ENCODE results near the gene TAC4. TPM values are rescaled to one million over a fixed set of nuclear protein-coding genes. Genes with fewer than 3 reads are reported as not detected.
A peak's percentile ranks its signal among the peaks of the same experiment; 100 is the strongest.

The TAC4 gene
- total and polyA plus RNA-seq, 2 of the 13 experiments (the other 11 are each of a cell fraction or from before 2014, with no cell fraction given), result not detected

DNA sequence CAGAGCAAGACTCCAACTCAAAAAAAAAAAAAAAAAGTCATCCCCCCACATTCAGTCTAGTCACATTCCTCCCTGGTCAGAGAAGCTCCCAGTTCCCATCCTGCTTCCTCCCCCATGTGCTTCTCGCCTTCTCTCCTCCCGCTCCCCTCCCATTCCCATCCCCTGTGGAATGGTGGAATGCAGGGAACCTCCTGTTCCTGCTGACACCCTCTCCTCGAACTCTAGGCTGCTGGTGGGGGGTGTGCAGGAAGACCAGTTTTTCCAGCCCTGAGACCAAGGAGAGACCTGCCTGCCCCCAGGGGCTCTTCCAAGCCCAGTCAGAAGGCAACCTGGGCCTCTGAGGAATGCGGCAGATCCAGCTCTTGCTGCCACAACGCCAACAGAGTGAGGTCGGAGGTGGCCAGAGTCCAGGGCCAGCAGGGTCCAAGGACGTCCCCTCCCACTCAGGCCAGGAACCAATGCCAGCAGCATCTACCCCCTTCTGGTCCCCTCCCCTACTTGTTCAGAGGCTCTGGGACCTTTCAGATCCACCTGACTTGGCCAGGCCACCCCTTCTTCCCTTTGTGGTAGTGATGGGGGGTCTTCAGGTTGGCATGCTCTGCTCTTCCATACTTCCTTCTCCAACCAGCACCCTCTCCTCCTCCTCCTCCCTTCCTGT lies 39.3 kb upstream of the TAC4 start (continued):
- 0 out of 2 replicates have a peak, but pooled peaks have one; percentile 23 for TF ChIP-seq AHR (CRISPR knock-in tag; IDR thresholded peaks at IDR 0.05)
- peak; percentile 97 for TF ChIP-seq ESRRA (CRISPR knock-in tag; IDR thresholded peaks at IDR 0.05; ENCODE audit: low read depth)
- TF ChIP-seq ZNF589 (CRISPR knock-in tag; conservative IDR thresholded peaks at IDR 0.05), result no peak
- TF ChIP-seq SUZ12 (IDR thresholded peaks at IDR 0.05; ENCODE audit: low read depth, low read length), result no peak
- TF ChIP-seq, protein P1, sequence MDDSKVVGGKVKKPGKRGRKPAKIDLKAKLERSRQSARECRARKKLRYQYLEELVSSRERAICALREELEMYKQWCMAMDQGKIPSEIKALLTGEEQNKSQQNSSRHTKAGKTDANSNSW (CRISPR knock-in tag; IDR thresholded peaks at IDR 0.05; ENCODE audit: borderline replicate concordance), result no peak
- TF ChIP-seq ZNF720 (CRISPR knock-in tag; IDR thresholded peaks at IDR 0.05), result no peak
- no peak for TF ChIP-seq RORA (CRISPR knock-in tag; IDR thresholded peaks at IDR 0.05)
- peak; percentile 52; the same call in 1 of the 2 replicates for TF ChIP-seq ZNF792 (CRISPR knock-in tag; IDR thresholded peaks at IDR 0.05)
- TF ChIP-seq, protein P2, sequence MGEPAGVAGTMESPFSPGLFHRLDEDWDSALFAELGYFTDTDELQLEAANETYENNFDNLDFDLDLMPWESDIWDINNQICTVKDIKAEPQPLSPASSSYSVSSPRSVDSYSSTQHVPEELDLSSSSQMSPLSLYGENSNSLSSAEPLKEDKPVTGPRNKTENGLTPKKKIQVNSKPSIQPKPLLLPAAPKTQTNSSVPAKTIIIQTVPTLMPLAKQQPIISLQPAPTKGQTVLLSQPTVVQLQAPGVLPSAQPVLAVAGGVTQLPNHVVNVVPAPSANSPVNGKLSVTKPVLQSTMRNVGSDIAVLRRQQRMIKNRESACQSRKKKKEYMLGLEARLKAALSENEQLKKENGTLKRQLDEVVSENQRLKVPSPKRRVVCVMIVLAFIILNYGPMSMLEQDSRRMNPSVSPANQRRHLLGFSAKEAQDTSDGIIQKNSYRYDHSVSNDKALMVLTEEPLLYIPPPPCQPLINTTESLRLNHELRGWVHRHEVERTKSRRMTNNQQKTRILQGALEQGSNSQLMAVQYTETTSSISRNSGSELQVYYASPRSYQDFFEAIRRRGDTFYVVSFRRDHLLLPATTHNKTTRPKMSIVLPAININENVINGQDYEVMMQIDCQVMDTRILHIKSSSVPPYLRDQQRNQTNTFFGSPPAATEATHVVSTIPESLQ (CRISPR knock-in tag; conservative IDR thresholded peaks at IDR 0.05), result no peak
- no peak for TF ChIP-seq HDAC6 (IDR thresholded peaks at IDR 0.05; ENCODE audit: low read depth, low read length)
- peak; percentile 49 for TF ChIP-seq NFYC (CRISPR knock-in tag; IDR thresholded peaks at IDR 0.05)
- TF ChIP-seq LCORL (IDR thresholded peaks at IDR 0.05), result no peak
- TF ChIP-seq LCORL (CRISPR knock-in tag; IDR thresholded peaks at IDR 0.05), result peak; percentile 94
- TF ChIP-seq, protein P3, sequence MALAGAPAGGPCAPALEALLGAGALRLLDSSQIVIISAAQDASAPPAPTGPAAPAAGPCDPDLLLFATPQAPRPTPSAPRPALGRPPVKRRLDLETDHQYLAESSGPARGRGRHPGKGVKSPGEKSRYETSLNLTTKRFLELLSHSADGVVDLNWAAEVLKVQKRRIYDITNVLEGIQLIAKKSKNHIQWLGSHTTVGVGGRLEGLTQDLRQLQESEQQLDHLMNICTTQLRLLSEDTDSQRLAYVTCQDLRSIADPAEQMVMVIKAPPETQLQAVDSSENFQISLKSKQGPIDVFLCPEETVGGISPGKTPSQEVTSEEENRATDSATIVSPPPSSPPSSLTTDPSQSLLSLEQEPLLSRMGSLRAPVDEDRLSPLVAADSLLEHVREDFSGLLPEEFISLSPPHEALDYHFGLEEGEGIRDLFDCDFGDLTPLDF (CRISPR knock-in tag; IDR thresholded peaks at IDR 0.05), result 0 out of 2 replicates have a peak, but pooled peaks have one; percentile 10
- TF ChIP-seq EED (CRISPR knock-in tag; IDR thresholded peaks at IDR 0.05), result 0 out of 2 replicates have a peak, but pooled peaks have one; percentile 50
- peak; percentile 86 for TF ChIP-seq TARDBP (CRISPR knock-in tag; IDR thresholded peaks at IDR 0.05)
- TF ChIP-seq ATF7 (IDR thresholded peaks at IDR 0.05), result no peak
- TF ChIP-seq ATF7 (CRISPR knock-in tag; IDR thresholded peaks at IDR 0.05), result peak; percentile 17; the same call in 1 of the 2 replicates
- TF ChIP-seq, protein P4, sequence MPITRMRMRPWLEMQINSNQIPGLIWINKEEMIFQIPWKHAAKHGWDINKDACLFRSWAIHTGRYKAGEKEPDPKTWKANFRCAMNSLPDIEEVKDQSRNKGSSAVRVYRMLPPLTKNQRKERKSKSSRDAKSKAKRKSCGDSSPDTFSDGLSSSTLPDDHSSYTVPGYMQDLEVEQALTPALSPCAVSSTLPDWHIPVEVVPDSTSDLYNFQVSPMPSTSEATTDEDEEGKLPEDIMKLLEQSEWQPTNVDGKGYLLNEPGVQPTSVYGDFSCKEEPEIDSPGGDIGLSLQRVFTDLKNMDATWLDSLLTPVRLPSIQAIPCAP (CRISPR knock-in tag; IDR thresholded peaks at IDR 0.05; ENCODE audit: low read depth), result no peak
- no peak; the same call in 1 of the 2 replicates for TF ChIP-seq ZNF790 (CRISPR knock-in tag; IDR thresholded peaks at IDR 0.05; ENCODE audit: borderline replicate concordance)
- TF ChIP-seq ZNF326 (CRISPR knock-in tag; IDR thresholded peaks at IDR 0.05; ENCODE audit: borderline replicate concordance), result no peak
- TF ChIP-seq, protein P5, sequence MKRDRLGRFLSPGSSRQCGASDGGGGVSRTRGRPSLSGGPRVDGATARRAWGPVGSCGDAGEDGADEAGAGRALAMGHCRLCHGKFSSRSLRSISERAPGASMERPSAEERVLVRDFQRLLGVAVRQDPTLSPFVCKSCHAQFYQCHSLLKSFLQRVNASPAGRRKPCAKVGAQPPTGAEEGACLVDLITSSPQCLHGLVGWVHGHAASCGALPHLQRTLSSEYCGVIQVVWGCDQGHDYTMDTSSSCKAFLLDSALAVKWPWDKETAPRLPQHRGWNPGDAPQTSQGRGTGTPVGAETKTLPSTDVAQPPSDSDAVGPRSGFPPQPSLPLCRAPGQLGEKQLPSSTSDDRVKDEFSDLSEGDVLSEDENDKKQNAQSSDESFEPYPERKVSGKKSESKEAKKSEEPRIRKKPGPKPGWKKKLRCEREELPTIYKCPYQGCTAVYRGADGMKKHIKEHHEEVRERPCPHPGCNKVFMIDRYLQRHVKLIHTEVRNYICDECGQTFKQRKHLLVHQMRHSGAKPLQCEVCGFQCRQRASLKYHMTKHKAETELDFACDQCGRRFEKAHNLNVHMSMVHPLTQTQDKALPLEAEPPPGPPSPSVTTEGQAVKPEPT (CRISPR knock-in tag; IDR thresholded peaks at IDR 0.05; ENCODE audit: low read depth), result no peak
- TF ChIP-seq, protein P6, sequence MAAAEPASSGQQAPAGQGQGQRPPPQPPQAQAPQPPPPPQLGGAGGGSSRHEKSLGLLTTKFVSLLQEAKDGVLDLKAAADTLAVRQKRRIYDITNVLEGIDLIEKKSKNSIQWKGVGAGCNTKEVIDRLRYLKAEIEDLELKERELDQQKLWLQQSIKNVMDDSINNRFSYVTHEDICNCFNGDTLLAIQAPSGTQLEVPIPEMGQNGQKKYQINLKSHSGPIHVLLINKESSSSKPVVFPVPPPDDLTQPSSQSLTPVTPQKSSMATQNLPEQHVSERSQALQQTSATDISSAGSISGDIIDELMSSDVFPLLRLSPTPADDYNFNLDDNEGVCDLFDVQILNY (CRISPR knock-in tag; conservative IDR thresholded peaks at IDR 0.05), result no peak
- no peak for TF ChIP-seq NFE2 (CRISPR knock-in tag; IDR thresholded peaks at IDR 0.05)
- peak; percentile 71 for TF ChIP-seq ZNF296 (CRISPR knock-in tag; conservative IDR thresholded peaks at IDR 0.05)

All from HepG2 (cell line).